GM10266 (cell line): ENCODE results near the gene RSPH6A.

Experiments used
- DNase-seq: peaks from one replicate; pipeline ENCODE4 v3.0.0; 2012; ENCODE audit errors: extremely low spot score
- TF ChIP-seq, protein P1 (sequence below): IDR thresholded peaks from 2 replicates; pipeline ENCODE4 v1.5.1; 2012; ENCODE audit warnings: mild to moderate bottlenecking, low read depth; ENCODE audit not compliant: control insufficient read depth, insufficient read depth; ENCODE audit errors: missing control alignments

RSPH6A gene

DNA sequence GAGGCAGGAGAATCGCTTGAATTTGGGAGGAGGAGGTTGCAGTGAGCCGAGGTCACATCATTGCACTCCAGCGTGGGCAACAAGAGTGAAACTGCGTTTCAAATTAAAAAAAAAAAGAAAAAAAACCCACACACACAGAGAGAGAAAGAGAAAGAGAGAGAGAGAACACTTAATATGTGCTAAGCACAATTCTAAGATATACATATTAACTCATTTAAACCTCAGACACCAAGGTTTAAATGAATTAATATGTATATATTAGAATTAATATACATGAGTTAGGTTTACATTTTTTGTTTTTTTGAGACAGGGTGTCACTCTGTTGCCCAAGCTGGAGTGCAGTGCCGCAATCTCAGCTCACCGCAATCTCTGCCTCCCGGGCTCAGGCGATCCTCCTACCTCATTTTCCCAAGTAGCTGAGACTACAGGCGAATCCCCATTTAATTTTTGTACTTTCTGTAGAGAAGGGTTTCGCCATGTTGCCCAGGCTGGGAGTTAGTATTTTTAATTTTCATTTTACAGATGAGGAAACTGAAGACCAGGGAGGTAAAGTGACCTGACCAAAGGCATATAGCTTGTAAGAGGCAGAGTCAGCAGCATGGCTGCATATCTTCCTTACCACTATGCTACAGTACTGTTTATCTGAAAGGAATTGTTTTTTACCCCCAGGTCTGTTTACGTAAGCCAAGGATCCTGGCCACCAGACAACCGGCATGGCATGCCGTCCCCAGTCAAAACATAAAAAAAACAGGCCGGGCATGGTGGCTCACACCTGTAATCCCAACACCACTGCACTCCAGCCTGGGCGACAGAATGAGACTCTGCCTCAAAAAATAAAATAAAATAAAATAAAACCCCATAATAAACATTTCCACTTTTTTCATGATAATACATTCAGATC, 45.5 kb upstream of the RSPH6A start:
- TF ChIP-seq, protein P1, sequence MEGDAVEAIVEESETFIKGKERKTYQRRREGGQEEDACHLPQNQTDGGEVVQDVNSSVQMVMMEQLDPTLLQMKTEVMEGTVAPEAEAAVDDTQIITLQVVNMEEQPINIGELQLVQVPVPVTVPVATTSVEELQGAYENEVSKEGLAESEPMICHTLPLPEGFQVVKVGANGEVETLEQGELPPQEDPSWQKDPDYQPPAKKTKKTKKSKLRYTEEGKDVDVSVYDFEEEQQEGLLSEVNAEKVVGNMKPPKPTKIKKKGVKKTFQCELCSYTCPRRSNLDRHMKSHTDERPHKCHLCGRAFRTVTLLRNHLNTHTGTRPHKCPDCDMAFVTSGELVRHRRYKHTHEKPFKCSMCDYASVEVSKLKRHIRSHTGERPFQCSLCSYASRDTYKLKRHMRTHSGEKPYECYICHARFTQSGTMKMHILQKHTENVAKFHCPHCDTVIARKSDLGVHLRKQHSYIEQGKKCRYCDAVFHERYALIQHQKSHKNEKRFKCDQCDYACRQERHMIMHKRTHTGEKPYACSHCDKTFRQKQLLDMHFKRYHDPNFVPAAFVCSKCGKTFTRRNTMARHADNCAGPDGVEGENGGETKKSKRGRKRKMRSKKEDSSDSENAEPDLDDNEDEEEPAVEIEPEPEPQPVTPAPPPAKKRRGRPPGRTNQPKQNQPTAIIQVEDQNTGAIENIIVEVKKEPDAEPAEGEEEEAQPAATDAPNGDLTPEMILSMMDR: no peak
- DNase-seq: no peak

DNA sequence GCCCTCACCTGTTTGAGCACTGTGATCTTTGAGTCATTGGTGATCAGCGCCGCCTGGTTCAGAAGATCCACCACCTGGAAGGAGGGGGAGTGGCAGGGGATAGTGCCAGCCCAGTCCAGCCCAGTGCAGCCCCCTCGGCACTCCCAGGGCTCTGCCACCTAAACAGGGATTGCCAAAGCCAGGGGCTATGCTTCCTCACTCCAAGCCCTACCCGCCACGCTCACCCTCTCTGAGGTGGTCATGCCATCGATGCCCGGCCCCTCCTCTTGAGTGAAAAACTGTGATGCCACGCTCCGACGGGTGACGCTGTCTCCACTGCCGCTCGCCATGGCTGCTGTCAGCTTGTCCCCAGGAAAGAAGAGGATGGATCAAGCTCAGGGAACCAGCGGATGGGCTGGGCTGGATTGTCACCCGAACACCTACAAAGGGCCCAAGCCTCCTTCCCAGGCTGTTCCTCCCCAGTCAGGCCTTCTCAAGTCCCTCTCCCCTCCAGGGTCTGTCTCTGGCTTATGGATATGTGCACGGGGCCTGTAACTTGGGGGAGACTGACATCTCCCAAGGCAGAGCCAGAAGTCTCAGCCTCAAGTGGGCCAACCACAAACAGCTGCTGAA, 39.2 kb upstream of the RSPH6A start:
- TF ChIP-seq, protein P1: no peak
- DNase-seq: no peak

DNA sequence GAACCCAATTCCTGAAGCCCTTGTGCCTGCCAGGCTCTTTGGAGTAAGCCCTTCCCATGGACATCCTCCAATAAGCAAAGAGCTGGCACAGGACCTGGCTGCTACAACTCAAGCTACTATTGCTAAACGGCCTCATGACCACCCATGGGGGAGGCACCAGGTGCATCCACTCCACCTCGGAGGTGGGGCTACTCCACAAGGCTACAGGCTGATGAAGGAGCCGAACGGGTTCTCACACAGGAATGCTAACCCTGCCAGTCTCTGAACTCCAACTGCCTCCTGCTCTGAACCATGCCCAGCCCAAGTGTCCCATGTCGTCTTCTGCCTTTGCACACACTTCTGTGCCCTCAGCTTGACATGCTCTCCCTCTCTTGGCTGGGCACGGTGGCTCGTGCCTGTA, 37.9 kb upstream of the RSPH6A start:
- TF ChIP-seq, protein P1: no peak
- DNase-seq: no peak

DNA sequence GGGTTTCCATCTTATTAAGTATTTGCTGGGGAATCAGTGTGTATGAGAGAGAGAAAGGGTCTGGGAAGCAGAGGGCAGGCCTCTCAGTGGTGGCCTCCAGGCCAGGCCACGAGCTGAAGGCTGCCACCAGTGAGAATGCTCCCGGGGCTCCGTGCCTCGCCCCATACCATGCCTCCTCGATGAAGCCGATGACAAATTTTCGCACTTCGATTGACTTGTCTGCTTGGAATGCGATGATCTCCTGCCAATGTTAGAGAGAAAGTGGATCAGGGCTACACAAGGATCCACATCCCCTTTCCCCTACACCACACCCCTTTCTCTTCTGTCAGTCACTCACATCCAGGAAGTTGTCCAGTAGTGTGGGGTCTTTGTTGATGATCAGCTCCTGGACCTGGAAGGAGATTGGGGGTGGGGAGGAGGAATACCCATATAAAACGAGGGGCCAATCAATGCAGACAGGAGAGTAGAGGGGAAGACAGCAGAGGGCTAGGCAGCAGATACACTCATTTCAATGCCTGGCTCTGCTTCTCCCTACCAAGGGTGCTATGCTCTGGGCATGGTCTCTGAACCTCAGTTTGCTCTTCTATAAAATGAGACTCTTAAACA, 37.1 kb upstream of the RSPH6A start:
- TF ChIP-seq, protein P1: no peak
- no peak for DNase-seq

DNA sequence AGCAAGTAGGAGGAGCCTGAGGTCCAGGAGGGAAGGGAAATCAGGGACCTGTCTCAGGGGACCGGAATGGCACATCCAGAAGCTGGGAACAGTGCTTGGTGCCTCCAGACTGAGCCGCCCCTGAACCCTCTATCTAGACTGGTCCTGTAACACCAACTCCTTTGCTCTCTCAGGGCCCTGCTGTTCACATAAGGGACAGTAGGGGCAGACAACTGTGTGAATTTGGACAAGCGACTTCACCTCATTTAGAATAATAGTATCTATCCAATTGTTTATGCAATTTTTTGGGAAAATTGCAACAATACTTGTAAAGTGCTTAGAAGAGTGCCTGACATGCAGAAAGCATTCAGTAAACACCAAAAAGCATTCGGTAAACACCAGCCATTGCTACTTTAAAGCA, 33.8 kb upstream of the RSPH6A start:
- DNase-seq: no peak
- TF ChIP-seq, protein P1: no peak

DNA sequence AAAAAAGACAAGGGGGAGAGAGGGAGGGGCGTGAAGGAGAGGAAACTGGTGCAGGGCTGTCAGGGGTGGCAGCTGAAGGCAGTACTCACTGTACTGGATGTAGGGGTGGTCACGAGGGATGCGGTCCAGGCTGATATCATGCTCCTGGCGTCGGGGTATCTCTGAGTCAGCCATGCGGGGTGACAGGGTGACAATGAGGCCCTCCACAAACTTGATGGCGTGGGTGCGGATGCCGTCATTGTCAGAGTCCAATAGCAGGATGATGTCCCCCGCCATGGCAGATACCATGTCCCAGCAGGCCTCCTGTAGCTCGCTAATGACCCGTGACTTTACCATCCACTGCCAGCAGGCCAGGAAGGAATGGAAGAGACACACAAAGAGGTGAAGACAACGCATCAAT, 32.6 kb upstream of the RSPH6A start:
- TF ChIP-seq, protein P1: no peak
- DNase-seq: no peak

DNA sequence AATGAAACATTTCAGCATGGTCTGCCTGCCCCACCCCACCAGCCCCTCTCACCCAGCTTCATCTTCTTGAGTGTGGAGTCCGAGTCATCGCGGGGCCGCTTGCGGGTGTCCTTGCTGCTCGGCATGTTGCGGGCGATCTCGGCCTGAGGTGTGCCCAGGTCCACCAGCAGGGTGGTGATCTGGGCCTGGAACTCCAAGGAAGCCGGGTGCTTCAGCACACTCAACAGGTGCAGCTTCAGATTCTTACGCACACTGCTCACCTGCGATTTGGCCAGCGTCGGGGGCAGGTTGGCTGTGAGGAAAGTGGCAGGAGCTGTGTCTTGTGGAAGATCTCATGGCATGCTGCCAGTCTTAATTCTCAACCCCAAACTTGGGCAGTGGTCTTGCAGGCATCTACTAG, 27.1 kb upstream of the RSPH6A start:
- no peak for DNase-seq
- TF ChIP-seq, protein P1: no peak
